Measurements from ENCODE around the gene RALB.

RALB gene

DNA sequence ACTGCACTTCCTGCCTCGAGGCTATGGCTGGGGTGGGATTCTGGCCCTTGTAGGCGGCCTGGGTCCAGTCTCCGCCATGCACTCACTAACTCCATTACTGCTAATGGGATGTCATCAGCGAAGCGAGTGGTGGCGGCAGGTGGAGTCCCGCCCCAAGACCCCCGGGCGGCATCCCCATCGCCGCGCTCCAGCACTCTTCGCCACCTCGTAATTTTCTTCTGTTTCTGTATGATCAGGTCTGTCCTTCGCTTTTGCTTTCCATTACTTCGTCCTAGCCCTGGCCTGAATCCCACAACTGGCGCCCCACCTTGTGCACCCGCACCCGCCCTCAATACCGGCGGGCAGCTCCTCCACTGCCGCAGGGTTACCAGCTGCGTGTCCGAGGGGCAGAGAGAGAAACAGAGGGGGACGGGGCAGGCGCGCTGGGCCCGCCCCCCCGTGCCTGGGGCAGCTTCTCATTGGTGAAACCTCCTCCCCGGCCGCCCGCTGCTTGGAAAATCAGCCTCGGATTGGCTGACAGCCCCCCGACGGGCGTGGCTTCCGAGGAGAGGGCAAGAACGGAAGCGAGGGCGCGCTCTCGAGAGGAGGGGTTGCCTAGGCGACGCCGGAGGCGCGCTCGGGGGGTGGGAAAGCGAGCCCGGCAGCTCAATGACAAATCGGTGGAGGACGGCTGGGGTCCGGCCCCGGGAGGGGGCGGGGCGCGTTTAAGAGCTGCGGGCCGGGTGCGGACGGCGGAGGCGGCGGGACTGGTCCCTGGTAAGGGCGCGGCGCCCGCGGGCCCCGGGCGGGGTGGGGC, at the start of gene RALB:
Gene RALB, plus strand, starts transcription at position 628 of the 796 bp plus-strand sequence. CDS start 25,813 bp downstream, outside the sequence.
- TF ChIP-seq, protein P1, sequence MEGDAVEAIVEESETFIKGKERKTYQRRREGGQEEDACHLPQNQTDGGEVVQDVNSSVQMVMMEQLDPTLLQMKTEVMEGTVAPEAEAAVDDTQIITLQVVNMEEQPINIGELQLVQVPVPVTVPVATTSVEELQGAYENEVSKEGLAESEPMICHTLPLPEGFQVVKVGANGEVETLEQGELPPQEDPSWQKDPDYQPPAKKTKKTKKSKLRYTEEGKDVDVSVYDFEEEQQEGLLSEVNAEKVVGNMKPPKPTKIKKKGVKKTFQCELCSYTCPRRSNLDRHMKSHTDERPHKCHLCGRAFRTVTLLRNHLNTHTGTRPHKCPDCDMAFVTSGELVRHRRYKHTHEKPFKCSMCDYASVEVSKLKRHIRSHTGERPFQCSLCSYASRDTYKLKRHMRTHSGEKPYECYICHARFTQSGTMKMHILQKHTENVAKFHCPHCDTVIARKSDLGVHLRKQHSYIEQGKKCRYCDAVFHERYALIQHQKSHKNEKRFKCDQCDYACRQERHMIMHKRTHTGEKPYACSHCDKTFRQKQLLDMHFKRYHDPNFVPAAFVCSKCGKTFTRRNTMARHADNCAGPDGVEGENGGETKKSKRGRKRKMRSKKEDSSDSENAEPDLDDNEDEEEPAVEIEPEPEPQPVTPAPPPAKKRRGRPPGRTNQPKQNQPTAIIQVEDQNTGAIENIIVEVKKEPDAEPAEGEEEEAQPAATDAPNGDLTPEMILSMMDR (IDR thresholded peaks at IDR 0.05): no peak

DNA sequence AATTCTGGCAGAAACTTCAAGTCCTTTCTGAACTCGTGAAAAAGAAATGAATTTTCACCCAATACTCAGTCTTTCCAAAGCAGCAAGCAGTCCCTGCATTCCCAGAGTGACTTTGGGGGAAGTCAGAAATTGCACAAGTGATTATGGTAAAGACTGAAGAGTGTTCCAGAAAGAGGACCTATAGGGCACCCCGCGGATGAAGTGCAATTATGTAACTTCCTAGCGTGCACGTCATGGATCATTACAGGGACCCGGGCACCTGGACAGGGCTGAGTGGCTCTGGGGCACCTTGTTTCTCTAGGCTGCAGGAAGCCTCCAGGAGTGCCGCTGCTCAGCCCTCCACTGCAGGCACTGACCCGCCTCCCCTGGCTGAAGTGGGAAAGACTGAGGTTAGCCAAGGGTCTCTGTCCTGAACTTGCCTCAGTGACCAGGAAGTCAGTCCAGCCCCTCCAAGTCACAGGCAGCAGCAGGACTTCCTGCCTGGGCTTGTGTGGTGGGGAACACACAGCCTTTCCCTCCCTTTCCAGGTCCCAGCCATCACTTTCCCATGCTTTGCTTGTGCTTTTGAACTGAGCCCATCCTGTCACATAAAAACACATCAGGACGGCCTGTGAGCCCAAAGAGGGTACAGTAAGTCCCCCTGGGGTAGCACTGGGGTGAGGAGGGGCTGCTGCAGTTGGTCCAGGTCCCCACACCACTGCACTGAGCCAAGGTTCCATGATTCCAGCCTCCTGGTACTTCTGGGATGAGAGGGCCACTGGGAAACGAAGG, 49.2 kb upstream of the RALB start:
- TF ChIP-seq, protein P1 (IDR thresholded peaks at IDR 0.05): no peak

DNA sequence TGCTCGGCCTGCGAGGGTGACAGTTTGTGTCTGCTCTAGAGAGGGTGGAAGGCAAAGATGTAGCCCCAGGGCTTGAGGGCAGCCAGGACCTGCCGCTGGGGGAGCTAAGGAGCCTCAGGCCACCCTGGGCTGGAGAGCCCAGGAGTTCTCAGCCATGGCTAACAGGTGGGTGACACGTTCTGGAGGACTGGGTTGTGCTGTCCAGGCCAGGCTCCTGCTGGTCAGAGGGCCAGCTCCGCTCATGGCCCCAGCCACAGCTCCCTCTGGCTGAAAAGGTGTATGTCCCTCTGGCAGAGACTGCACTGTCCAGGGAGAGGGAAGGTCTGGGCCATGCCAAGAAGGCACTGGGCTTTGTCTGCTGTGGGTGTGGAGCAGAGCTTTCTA, 48.6 kb upstream of the RALB start:
- TF ChIP-seq, protein P1 (IDR thresholded peaks at IDR 0.05): no peak

- TF ChIP-seq, protein P1 (IDR thresholded peaks at IDR 0.05): no peak
These were observed 48.2 kb upstream of the RALB start for GRCh38 chr2:120204417-120204816.

GRCh38 chr2:120204945-120205670, 47.5 kb upstream of the RALB start:
- TF ChIP-seq, protein P1 (IDR thresholded peaks at IDR 0.05): no peak

DNA sequence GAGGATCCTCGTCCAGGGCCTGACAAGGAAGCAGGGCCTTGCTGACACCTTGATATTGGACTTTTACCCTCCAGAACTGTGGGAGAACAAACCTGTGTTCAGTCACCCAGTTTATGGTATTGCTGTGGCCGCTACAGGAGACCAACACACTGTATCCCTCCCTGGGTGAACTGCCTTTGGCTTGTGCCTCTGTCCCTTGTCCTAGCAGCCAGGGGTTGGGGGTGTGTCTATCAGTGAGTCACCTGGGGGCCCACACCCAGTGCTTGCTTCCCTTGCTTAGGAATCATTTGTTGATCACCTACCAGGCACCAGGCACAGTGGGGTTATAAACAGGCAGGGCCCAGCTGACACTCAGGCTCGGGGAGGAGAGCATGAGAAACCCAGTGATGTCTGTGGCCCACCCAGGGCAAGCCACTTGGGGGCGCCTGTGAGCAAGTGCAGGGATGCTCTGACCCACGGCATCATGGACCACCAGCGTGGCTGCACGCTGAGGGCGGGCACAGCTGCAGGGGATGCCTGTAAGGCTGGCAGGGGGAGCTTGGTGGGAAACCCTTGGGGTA, 46.5 kb upstream of the RALB start:
- TF ChIP-seq, protein P1 (IDR thresholded peaks at IDR 0.05): peak; percentile 34

Measured in LNCAP (cell line).